ENCODE data around the gene BRIX1.
"Not testable (repeated sequence)": the region's sequence is repeated elsewhere in the genome, so short reads cannot be mapped to it uniquely, and the experiment has no call there.

BRIX1 gene

GRCh38 chr5:34914671-34915138 is 806 bp upstream of the BRIX1 start:
- peak overlapping the region; percentile 82 for H3K4me3 ChIP-seq (ENCODE audit: extremely low read depth, insufficient read depth, low read length, poor library complexity, severe bottlenecking)
- H3K9me3 ChIP-seq (ENCODE audit: control insufficient read depth, low read length): no peaks in the 10 kb centered on the region
- H3K27ac ChIP-seq (ENCODE audit: low read depth, low read length, severe bottlenecking): peak overlapping the region; percentile 86
- WGBS, 2 experiments (ENCODE audit: insufficient coverage in 2 of 2): 1 to 2% methylated on average over 14 to 16 of the region's 20 CpGs
- peaks cover 7% of the 10 kb centered on the region for H3K4me1 ChIP-seq (ENCODE audit: control insufficient read depth, insufficient read depth, low read length, poor library complexity, severe bottlenecking)
- peaks cover 38% of the 10 kb centered on the region for H3K36me3 ChIP-seq (ENCODE audit: control insufficient read depth, insufficient read depth, low read length)

GRCh38 chr5:34915856-34916192 is 313 bp downstream of the BRIX1 start:
- Histone ChIP-seq H3K4me1 (ENCODE audit: control insufficient read depth, insufficient read depth, low read length, poor library complexity, severe bottlenecking) (peaks cover 7% of the 10 kb centered on the region), H3K4me3 (ENCODE audit: extremely low read depth, insufficient read depth, low read length, poor library complexity, severe bottlenecking) (peak overlapping the region; percentile 82), H3K27ac (ENCODE audit: low read depth, low read length, severe bottlenecking) (peak overlapping the region; percentile 86), H3K36me3 (ENCODE audit: control insufficient read depth, insufficient read depth, low read length) (peaks cover 33% of the 10 kb centered on the region), H3K9me3 (ENCODE audit: control insufficient read depth, low read length) (no peaks in the 10 kb centered on the region)
- 0% methylated on average over 12 to 14 of the region's 20 CpGs for WGBS, 2 experiments (ENCODE audit: insufficient coverage in 2 of 2)

- H3K9me3 ChIP-seq (ENCODE audit: control insufficient read depth, low read length): no peaks in the 10 kb centered on the region
- peak overlapping the region; percentile 82 for H3K4me3 ChIP-seq (ENCODE audit: extremely low read depth, insufficient read depth, low read length, poor library complexity, severe bottlenecking)
- peaks cover 7% of the 10 kb centered on the region for H3K4me1 ChIP-seq (ENCODE audit: control insufficient read depth, insufficient read depth, low read length, poor library complexity, severe bottlenecking)
- peak overlapping the region; percentile 86 for H3K27ac ChIP-seq (ENCODE audit: low read depth, low read length, severe bottlenecking)
- 6 to 12% methylated on average over 3 to 5 of the region's 6 CpGs for WGBS, 2 experiments (ENCODE audit: insufficient coverage in 2 of 2)
- H3K36me3 ChIP-seq (ENCODE audit: control insufficient read depth, insufficient read depth, low read length): peaks cover 32% of the 10 kb centered on the region
Measured at GRCh38 chr5:34916518-34916917, 1.0 kb downstream of the BRIX1 start.

GRCh38 chr5:34918025-34918424 is 2.5 kb downstream of the BRIX1 start:
- H3K4me3 ChIP-seq (ENCODE audit: extremely low read depth, insufficient read depth, low read length, poor library complexity, severe bottlenecking): no peak overlapping the region
- no peak overlapping the region for H3K27ac ChIP-seq (ENCODE audit: low read depth, low read length, severe bottlenecking)
- H3K36me3 ChIP-seq (ENCODE audit: control insufficient read depth, insufficient read depth, low read length): peaks cover 32% of the 10 kb centered on the region
- WGBS, 2 experiments (ENCODE audit: insufficient coverage in 2 of 2): 83% methylated on average over 1 of the region's 4 CpGs; no CpG with 5 or more reads in 1 of the 2 experiments
- no peaks in the 10 kb centered on the region for H3K9me3 ChIP-seq (ENCODE audit: control insufficient read depth, low read length)
- peaks cover 7% of the 10 kb centered on the region for H3K4me1 ChIP-seq (ENCODE audit: control insufficient read depth, insufficient read depth, low read length, poor library complexity, severe bottlenecking)

GRCh38 chr5:34919077-34919476 is 3.6 kb downstream of the BRIX1 start:
- no CpG with 5 or more reads among the region's 4 CpGs for WGBS, 2 experiments (ENCODE audit: insufficient coverage in 2 of 2)
- Histone ChIP-seq H3K27ac (ENCODE audit: low read depth, low read length, severe bottlenecking) (no peak overlapping the region), H3K36me3 (ENCODE audit: control insufficient read depth, insufficient read depth, low read length) (peaks cover 34% of the 10 kb centered on the region), H3K9me3 (ENCODE audit: control insufficient read depth, low read length) (no peaks in the 10 kb centered on the region), H3K4me3 (ENCODE audit: extremely low read depth, insufficient read depth, low read length, poor library complexity, severe bottlenecking) (no peak overlapping the region), H3K4me1 (ENCODE audit: control insufficient read depth, insufficient read depth, low read length, poor library complexity, severe bottlenecking) (peaks cover 5% of the 10 kb centered on the region)

GRCh38 chr5:34923256-34923655 is 7.7 kb downstream of the BRIX1 start:
- H3K27ac ChIP-seq (ENCODE audit: low read depth, low read length, severe bottlenecking): peak overlapping the region; percentile 54
- WGBS, 2 experiments (ENCODE audit: insufficient coverage in 2 of 2): 83 to 95% methylated on average over 5 to 8 of the region's 9 CpGs

GRCh38 chr5:34923694-34924461 is 8.4 kb downstream of the BRIX1 start:
- Histone ChIP-seq H3K27ac (ENCODE audit: low read depth, low read length, severe bottlenecking) (peak overlapping the region; percentile 54), H3K36me3 (ENCODE audit: control insufficient read depth, insufficient read depth, low read length) (peaks cover 53% of the 10 kb centered on the region), H3K9me3 (ENCODE audit: control insufficient read depth, low read length) (no peaks in the 10 kb centered on the region), H3K4me3 (ENCODE audit: extremely low read depth, insufficient read depth, low read length, poor library complexity, severe bottlenecking) (no peak overlapping the region), H3K4me1 (ENCODE audit: control insufficient read depth, insufficient read depth, low read length, poor library complexity, severe bottlenecking) (peaks cover 5% of the 10 kb centered on the region)
- 72 to 100% methylated on average over 1 to 2 of the region's 3 CpGs for WGBS, 2 experiments (ENCODE audit: insufficient coverage in 2 of 2)

More at GRCh38 chr5:34923256-34923655, 7.7 kb downstream of the BRIX1 start:
- peaks cover 58% of the 10 kb centered on the region for H3K36me3 ChIP-seq (ENCODE audit: control insufficient read depth, insufficient read depth, low read length)
- not testable (repeated sequence) for H3K4me3 ChIP-seq (ENCODE audit: extremely low read depth, insufficient read depth, low read length, poor library complexity, severe bottlenecking); H3K9me3 ChIP-seq (ENCODE audit: control insufficient read depth, low read length); H3K4me1 ChIP-seq (ENCODE audit: control insufficient read depth, insufficient read depth, low read length, poor library complexity, severe bottlenecking)

GRCh38 chr5:34924462-34924765 is 8.9 kb downstream of the BRIX1 start:
- no peak overlapping the region for H3K27ac ChIP-seq (ENCODE audit: low read depth, low read length, severe bottlenecking)
- no peak overlapping the region for H3K4me3 ChIP-seq (ENCODE audit: extremely low read depth, insufficient read depth, low read length, poor library complexity, severe bottlenecking)
- H3K4me1 ChIP-seq (ENCODE audit: control insufficient read depth, insufficient read depth, low read length, poor library complexity, severe bottlenecking): peaks cover 5% of the 10 kb centered on the region
- no peaks in the 10 kb centered on the region for H3K9me3 ChIP-seq (ENCODE audit: control insufficient read depth, low read length)
- peaks cover 50% of the 10 kb centered on the region for H3K36me3 ChIP-seq (ENCODE audit: control insufficient read depth, insufficient read depth, low read length)

GRCh38 chr5:34926318-34926888 is 10.9 kb downstream of the BRIX1 start:
- Histone ChIP-seq H3K9me3 (ENCODE audit: control insufficient read depth, low read length) (no peaks in the 10 kb centered on the region), H3K27ac (ENCODE audit: low read depth, low read length, severe bottlenecking) (no peak overlapping the region), H3K36me3 (ENCODE audit: control insufficient read depth, insufficient read depth, low read length) (peaks cover 40% of the 10 kb centered on the region), H3K4me1 (ENCODE audit: control insufficient read depth, insufficient read depth, low read length, poor library complexity, severe bottlenecking) (peaks cover 8% of the 10 kb centered on the region), H3K4me3 (ENCODE audit: extremely low read depth, insufficient read depth, low read length, poor library complexity, severe bottlenecking) (no peak overlapping the region)
- WGBS, 2 experiments (ENCODE audit: insufficient coverage in 2 of 2): 80% methylated on average over 1 of the region's 3 CpGs; no CpG with 5 or more reads in 1 of the 2 experiments

GRCh38 chr5:34927785-34928184 is 12.3 kb downstream of the BRIX1 start:
- no peak overlapping the region for H3K4me3 ChIP-seq (ENCODE audit: extremely low read depth, insufficient read depth, low read length, poor library complexity, severe bottlenecking)
- peaks cover 13% of the 10 kb centered on the region for H3K4me1 ChIP-seq (ENCODE audit: control insufficient read depth, insufficient read depth, low read length, poor library complexity, severe bottlenecking)
- no peaks in the 10 kb centered on the region for H3K9me3 ChIP-seq (ENCODE audit: control insufficient read depth, low read length)
- peaks cover 33% of the 10 kb centered on the region for H3K36me3 ChIP-seq (ENCODE audit: control insufficient read depth, insufficient read depth, low read length)
- WGBS, 2 experiments (ENCODE audit: insufficient coverage in 2 of 2): 86 to 90% methylated on average over 2 to 5 of the region's 5 CpGs
- H3K27ac ChIP-seq (ENCODE audit: low read depth, low read length, severe bottlenecking): no peak overlapping the region

GRCh38 chr5:34928267-34928666 is 12.8 kb downstream of the BRIX1 start:
- H3K9me3 ChIP-seq (ENCODE audit: control insufficient read depth, low read length): no peaks in the 10 kb centered on the region
- H3K27ac ChIP-seq (ENCODE audit: low read depth, low read length, severe bottlenecking): no peak overlapping the region
- H3K36me3 ChIP-seq (ENCODE audit: control insufficient read depth, insufficient read depth, low read length): peaks cover 31% of the 10 kb centered on the region
- 100% methylated on average over 1 of the region's 5 CpGs for WGBS, 2 experiments (ENCODE audit: insufficient coverage in 2 of 2)
- H3K4me1 ChIP-seq (ENCODE audit: control insufficient read depth, insufficient read depth, low read length, poor library complexity, severe bottlenecking): peaks cover 13% of the 10 kb centered on the region
- no peak overlapping the region for H3K4me3 ChIP-seq (ENCODE audit: extremely low read depth, insufficient read depth, low read length, poor library complexity, severe bottlenecking)

Measured in mesodermal cell (in vitro differentiated cells).